Neural cell (in vitro differentiated cells): ENCODE measurements around the gene TAS2R50. TPM values are rescaled to one million over a fixed set of nuclear protein-coding genes. Genes with fewer than 3 reads are reported as not detected.

Source experiments
- H2AFZ ChIP-seq: fragments of 200-600, 300-800 bp; sonication (generic), shearing (Covaris generic); 2 replicates; pipeline ENCODE4 v1.6.0; 2014; ENCODE audit warnings: low read depth, mild to moderate bottlenecking, antibody characterized with exemption, low read length, moderate library complexity
- H3F3A ChIP-seq: fragments of 200-600 bp; shearing (Covaris generic); 2 replicates; pipeline ENCODE4 v1.6.1; 2016; ENCODE audit warnings: mild to moderate bottlenecking, moderate library complexity, mixed read lengths, antibody characterized with exemption, low read length; ENCODE audit not compliant: insufficient read depth, poor library complexity, severe bottlenecking
- H3K27ac ChIP-seq: fragments of 200-600, 300-800 bp; sonication (generic), shearing (Covaris generic); 2 replicates; pipeline ENCODE4 v1.5.1; 2014; ENCODE audit warnings: mild to moderate bottlenecking, low read length, moderate library complexity
- H3K27me3 ChIP-seq: fragments of 300-800, 200-600 bp; sonication (generic), shearing (Covaris generic); 2 replicates; pipeline ENCODE4 v1.6.0; 2014; ENCODE audit warnings: mild to moderate bottlenecking, low read depth, low read length, moderate library complexity; ENCODE audit not compliant: insufficient read depth
- H3K36me3 ChIP-seq: fragments of 300-800, 200-600 bp; sonication (generic), shearing (Covaris generic); 2 replicates; pipeline ENCODE4 v1.5.1; 2014; ENCODE audit warnings: mild to moderate bottlenecking, antibody characterized with exemption, low read length, moderate library complexity; ENCODE audit not compliant: insufficient read depth
- H3K4me2 ChIP-seq: fragments of 300-800, 200-600 bp; sonication (generic), shearing (Covaris generic); 2 replicates; pipeline ENCODE4 v1.6.0; 2014; ENCODE audit warnings: mild to moderate bottlenecking, low read length
- H3K4me3 ChIP-seq: fragments of 300-800, 200-600 bp; sonication (generic), shearing (Covaris generic); 2 replicates; pipeline ENCODE4 v1.5.1; 2014; ENCODE audit warnings: mild to moderate bottlenecking, low read length, moderate library complexity
- H3K79me2 ChIP-seq: fragments of 200-600 bp; shearing (Covaris generic); replicated peaks from 2 replicates; pipeline ENCODE4 v1.6.0; 2014; ENCODE audit warnings: mild to moderate bottlenecking, low read length, moderate library complexity; ENCODE audit not compliant: insufficient read depth
- H3K9ac ChIP-seq: fragments of 300-800, 200-600 bp; sonication (generic), shearing (Covaris generic); 2 replicates; pipeline ENCODE4 v1.6.1; 2016; ENCODE audit warnings: mild to moderate bottlenecking, low read length, mixed read lengths
- H3K9me2 ChIP-seq: fragments of 200-600 bp; shearing (Covaris generic); 2 replicates; pipeline ENCODE4 v1.6.1; 2016; ENCODE audit warnings: mild to moderate bottlenecking, low read length, mixed read lengths; ENCODE audit not compliant: insufficient read depth
- H3K9me3 ChIP-seq: fragments of 200-600, 300-800 bp; sonication (generic), shearing (Covaris generic); 2 replicates; pipeline ENCODE4 v1.6.1; 2016; ENCODE audit warnings: mild to moderate bottlenecking, mixed run types, low read length, moderate library complexity, mixed read lengths
- H4K20me1 ChIP-seq: fragments of 200-600 bp; shearing (Covaris generic); 2 replicates; pipeline ENCODE4 v1.6.1; 2016; ENCODE audit warnings: mild to moderate bottlenecking, mixed run types; ENCODE audit not compliant: insufficient read depth
- EP300 ChIP-seq: fragments of 450-650 bp; conservative IDR thresholded peaks from 2 replicates; pipeline ENCODE4 v1.6.1; 2014; ENCODE audit warnings: antibody characterized with exemption, mild to moderate bottlenecking, moderate library complexity; ENCODE audit not compliant: poor library complexity, severe bottlenecking
- EZH2 ChIP-seq: fragments of 200-600, 300-800 bp; shearing (Covaris generic), sonication (generic); IDR thresholded peaks from 2 replicates; pipeline ENCODE4 v1.6.1; 2014; ENCODE audit warnings: antibody characterized with exemption, low read length, borderline replicate concordance, mild to moderate bottlenecking; ENCODE audit not compliant: insufficient read depth, poor library complexity, severe bottlenecking
- MXI1 ChIP-seq: fragments of 450-650 bp; conservative IDR thresholded peaks from 2 replicates; pipeline ENCODE4 v1.6.1; 2014; ENCODE audit warnings: antibody characterized with exemption, mild to moderate bottlenecking; ENCODE audit not compliant: poor library complexity, severe bottlenecking
- POLR2AphosphoS5 ChIP-seq: IDR thresholded peaks from 2 replicates; pipeline ENCODE4 v1.6.1; 2012
- RAD21 ChIP-seq: fragments of 450-650 bp; conservative IDR thresholded peaks from 2 replicates; pipeline ENCODE4 v1.6.1; 2014; ENCODE audit warnings: antibody characterized with exemption, mild to moderate bottlenecking, moderate library complexity
- SMC3 ChIP-seq: fragments of 450-650 bp; conservative IDR thresholded peaks from 2 replicates; pipeline ENCODE4 v1.6.1; 2014; ENCODE audit warnings: antibody characterized with exemption, mild to moderate bottlenecking, moderate library complexity; ENCODE audit not compliant: poor library complexity
- TAF1 ChIP-seq: IDR thresholded peaks from 2 replicates; pipeline ENCODE4 v1.6.1; 2012; ENCODE audit warnings: low read depth
- polyA plus RNA-seq: library from polyadenylated mRNA; depleted of rRNA; stranded (reverse); fragments of >200 nt; gene quantifications from 2 replicates; pipeline ENCODE4 v1.2.3, GENCODE V29; 2014
- TF ChIP-seq, protein P1 (sequence below): IDR thresholded peaks from 2 replicates; pipeline ENCODE4 v1.6.1; 2012; ENCODE audit warnings: borderline replicate concordance
- TF ChIP-seq, protein P2 (sequence below): fragments of 450-650 bp; IDR thresholded peaks from 2 replicates; pipeline ENCODE4 v1.5.1; 2014; ENCODE audit warnings: antibody characterized with exemption, mild to moderate bottlenecking, moderate library complexity; ENCODE audit not compliant: poor library complexity, severe bottlenecking

The TAS2R50 gene
- polyA plus RNA-seq, 1 donor from 2014 or later, result not detected

DNA sequence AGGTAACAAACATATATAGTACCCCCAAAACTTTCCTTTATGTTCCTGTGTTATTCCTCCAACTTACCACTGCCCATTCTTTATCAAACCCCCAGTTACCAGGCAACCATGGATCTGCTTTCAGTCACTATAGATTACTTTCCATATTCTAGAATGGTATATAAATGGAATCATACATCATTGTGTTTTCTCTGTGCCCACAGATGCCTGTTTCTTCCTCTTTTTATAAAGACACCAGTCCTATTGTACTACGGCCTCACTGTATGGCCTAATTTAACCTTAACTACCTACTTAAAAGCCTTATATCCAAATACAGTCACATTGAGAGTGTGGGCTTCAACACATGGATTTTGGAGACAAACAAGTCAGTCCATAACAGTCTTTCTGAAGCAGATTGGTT is 50.2 kb downstream of the TAS2R50 start:
- Histone ChIP-seq H2AFZ (no peak overlapping the region), H3K4me3 (no peak overlapping the region), H3K9ac (no peak overlapping the region), H3F3A (no peaks in the 10 kb centered on the region), H3K4me2 (no peak overlapping the region), H3K9me2 (no peaks in the 10 kb centered on the region), H3K27ac (no peak overlapping the region), H3K27me3 (no peaks in the 10 kb centered on the region), H3K9me3 (no peaks in the 10 kb centered on the region), H4K20me1 (no peaks in the 10 kb centered on the region), H3K36me3 (no peaks in the 10 kb centered on the region), H3K79me2 (no peaks in the 10 kb centered on the region)
- TF ChIP-seq POLR2AphosphoS5 (no peak), TAF1 (no peak), MXI1 (no peak), EZH2 (no peak), EP300 (no peak), RAD21 (no peak), SMC3 (no peak)
- TF ChIP-seq, protein P1, sequence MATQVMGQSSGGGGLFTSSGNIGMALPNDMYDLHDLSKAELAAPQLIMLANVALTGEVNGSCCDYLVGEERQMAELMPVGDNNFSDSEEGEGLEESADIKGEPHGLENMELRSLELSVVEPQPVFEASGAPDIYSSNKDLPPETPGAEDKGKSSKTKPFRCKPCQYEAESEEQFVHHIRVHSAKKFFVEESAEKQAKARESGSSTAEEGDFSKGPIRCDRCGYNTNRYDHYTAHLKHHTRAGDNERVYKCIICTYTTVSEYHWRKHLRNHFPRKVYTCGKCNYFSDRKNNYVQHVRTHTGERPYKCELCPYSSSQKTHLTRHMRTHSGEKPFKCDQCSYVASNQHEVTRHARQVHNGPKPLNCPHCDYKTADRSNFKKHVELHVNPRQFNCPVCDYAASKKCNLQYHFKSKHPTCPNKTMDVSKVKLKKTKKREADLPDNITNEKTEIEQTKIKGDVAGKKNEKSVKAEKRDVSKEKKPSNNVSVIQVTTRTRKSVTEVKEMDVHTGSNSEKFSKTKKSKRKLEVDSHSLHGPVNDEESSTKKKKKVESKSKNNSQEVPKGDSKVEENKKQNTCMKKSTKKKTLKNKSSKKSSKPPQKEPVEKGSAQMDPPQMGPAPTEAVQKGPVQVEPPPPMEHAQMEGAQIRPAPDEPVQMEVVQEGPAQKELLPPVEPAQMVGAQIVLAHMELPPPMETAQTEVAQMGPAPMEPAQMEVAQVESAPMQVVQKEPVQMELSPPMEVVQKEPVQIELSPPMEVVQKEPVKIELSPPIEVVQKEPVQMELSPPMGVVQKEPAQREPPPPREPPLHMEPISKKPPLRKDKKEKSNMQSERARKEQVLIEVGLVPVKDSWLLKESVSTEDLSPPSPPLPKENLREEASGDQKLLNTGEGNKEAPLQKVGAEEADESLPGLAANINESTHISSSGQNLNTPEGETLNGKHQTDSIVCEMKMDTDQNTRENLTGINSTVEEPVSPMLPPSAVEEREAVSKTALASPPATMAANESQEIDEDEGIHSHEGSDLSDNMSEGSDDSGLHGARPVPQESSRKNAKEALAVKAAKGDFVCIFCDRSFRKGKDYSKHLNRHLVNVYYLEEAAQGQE, result no peak
- TF ChIP-seq, protein P2, sequence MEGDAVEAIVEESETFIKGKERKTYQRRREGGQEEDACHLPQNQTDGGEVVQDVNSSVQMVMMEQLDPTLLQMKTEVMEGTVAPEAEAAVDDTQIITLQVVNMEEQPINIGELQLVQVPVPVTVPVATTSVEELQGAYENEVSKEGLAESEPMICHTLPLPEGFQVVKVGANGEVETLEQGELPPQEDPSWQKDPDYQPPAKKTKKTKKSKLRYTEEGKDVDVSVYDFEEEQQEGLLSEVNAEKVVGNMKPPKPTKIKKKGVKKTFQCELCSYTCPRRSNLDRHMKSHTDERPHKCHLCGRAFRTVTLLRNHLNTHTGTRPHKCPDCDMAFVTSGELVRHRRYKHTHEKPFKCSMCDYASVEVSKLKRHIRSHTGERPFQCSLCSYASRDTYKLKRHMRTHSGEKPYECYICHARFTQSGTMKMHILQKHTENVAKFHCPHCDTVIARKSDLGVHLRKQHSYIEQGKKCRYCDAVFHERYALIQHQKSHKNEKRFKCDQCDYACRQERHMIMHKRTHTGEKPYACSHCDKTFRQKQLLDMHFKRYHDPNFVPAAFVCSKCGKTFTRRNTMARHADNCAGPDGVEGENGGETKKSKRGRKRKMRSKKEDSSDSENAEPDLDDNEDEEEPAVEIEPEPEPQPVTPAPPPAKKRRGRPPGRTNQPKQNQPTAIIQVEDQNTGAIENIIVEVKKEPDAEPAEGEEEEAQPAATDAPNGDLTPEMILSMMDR, result no peak

Other genes with a start within 250 kb of the TAS2R50 start
- 0.58 TPM in 1 of 2 replicates, not detected in the other for gene TAS2R7, start 184.3 kb downstream of the TAS2R50 start, polyA plus RNA-seq
- gene TAS2R8, start 179.6 kb downstream of the TAS2R50 start, polyA plus RNA-seq, result 0.59 and 1.6 TPM in 2 replicates
- 0.32 and 1.6 TPM in 2 replicates for gene TAS2R9, start 176.7 kb downstream of the TAS2R50 start, polyA plus RNA-seq
- gene TAS2R10, start 160.6 kb downstream of the TAS2R50 start, polyA plus RNA-seq, result 3.9 and 8.3 TPM in 2 replicates
- 4.8 and 5.0 TPM in 2 replicates for gene PRR4, start 137.4 kb downstream of the TAS2R50 start, polyA plus RNA-seq
- 18.7 and 25.7 TPM in 2 replicates for gene PRH1, start 102.7 kb downstream of the TAS2R50 start, polyA plus RNA-seq
- gene TAS2R13, start 77.3 kb downstream of the TAS2R50 start, polyA plus RNA-seq, result 0.52 and 0.61 TPM in 2 replicates
- gene PRH2, start 57.7 kb downstream of the TAS2R50 start, polyA plus RNA-seq, result not detected in 2 replicates
- 13.5 and 14.9 TPM in 2 replicates for gene TAS2R14, start 47.6 kb downstream of the TAS2R50 start, polyA plus RNA-seq
- gene TAS2R20, start 11.4 kb upstream of the TAS2R50 start, polyA plus RNA-seq, result 1.9 and 3.3 TPM in 2 replicates
- 5.7 and 11.2 TPM in 2 replicates for gene TAS2R19, start 35.7 kb upstream of the TAS2R50 start, polyA plus RNA-seq
- gene TAS2R31, start 44.5 kb upstream of the TAS2R50 start, polyA plus RNA-seq, result 3.5 and 4.0 TPM in 2 replicates
- gene TAS2R46, start 75.4 kb upstream of the TAS2R50 start, polyA plus RNA-seq, result not detected in 2 replicates
- 0.35 and 1.1 TPM in 2 replicates for gene TAS2R43, start 105.4 kb upstream of the TAS2R50 start, polyA plus RNA-seq
- gene TAS2R30, start 147.7 kb upstream of the TAS2R50 start, polyA plus RNA-seq, result 0.40 and 0.53 TPM in 2 replicates
- gene SMIM10L1, start 184.3 kb upstream of the TAS2R50 start, polyA plus RNA-seq, result 19.1 and 22.0 TPM in 2 replicates
- not detected in 2 replicates for gene TAS2R42, start 200.0 kb upstream of the TAS2R50 start, polyA plus RNA-seq